ENCODE data around the gene C3orf52. TPM values are rescaled to one million over a fixed set of nuclear protein-coding genes. Genes with fewer than 3 reads are reported as not detected.

C3orf52 gene
- total and polyA plus RNA-seq, 7 donors: 0.36 to 17.4 (median 2.2) TPM

DNA sequence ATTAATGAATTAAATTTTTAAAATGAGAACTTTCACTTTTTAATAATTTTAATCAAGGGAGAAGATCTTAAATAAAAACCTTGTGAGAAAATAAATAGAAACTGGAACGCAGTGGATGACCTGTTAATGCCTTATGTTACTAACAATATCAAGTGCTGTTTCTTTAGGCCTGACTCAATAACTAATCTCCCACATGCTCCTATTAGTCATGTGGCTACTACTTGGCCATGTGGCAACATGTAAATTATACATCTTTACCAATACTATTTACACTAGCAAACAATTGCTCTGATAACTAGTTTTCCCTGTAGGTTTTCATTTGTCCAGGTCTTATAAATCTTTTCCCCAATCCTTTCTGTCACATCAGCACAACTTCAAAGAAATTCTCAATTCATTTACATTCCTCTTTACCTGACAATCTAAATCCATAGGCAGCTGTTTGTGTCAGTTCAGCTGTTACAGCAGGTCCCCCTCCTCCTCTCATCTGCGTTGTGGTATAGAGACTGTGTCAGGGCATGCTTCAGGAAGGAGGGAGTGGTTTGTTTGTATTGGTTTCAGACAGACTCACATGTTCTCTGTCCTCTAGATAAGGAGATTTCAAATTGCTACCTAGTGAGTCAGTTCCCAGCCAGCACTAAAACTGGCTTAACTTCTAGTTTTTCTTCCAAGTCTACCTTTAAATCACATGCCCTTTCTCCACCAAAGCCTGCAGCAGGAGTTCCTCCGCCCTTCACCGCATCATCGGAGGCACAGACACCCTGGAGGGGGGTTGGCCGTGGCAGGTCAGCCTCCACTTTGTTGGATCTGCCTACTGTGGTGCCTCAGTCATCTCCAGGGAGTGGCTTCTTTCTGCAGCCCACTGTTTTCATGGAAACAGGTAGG, 11.3 kb upstream of the C3orf52 start:
- 10 to 44% methylated on average over 6 of the region's 6 CpGs for WGBS, 2 donors
- H3K27ac ChIP-seq: no peak overlapping the region
- H3K36me3 ChIP-seq: no peaks in the 10 kb centered on the region

DNA sequence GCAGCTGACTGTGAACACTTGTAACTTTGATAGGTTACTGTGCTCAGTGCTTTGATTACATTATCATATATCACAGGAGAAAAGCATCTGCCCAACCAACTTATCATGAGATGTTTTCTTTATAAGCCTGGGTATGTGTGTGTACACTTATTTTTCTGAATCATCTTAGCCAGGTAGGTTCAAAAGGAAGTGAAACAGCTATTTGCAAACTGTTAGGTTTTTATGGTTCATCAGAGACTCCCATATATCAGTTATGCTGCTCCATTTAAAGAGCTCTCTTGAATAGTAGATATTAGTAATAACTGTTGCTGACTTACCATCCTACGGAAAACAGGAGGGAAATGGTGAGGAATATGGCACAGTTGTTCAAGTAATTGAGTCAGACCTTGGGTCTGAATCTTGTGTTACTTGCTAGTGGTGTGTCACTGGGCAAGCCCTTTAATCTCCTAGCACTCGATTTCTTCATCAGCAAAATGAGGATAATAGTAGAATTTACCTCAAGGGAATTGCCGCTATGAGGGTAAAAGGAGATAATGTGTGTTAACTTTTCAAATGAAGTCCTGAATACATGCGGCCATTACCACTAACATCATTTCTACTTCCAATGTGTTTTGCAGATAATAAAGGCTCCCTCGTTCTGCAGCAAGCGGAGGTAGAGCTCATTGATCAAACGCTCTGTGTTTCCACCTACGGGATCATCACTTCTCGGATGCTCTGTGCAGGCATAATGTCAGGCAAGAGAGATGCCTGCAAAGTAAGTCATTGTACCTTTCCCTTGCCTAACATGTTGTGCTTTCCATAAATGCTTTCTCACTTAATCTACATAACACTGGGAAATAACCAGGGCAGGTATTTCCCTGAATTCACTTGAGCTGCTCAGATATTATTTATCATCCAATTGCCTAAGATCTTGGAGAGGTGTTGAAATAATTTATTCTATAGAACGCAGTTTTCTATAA, 7.8 kb upstream of the C3orf52 start:
- DNase-seq: no peak
- H3K9me3 ChIP-seq: no peaks in the 10 kb centered on the region
- no peaks in the 10 kb centered on the region for H3K4me1 ChIP-seq
- no peaks in the 10 kb centered on the region for H3K27me3 ChIP-seq
- intact Hi-C loops (cut with DNase I): no loop called here
- no peaks in the 10 kb centered on the region for H3K36me3 ChIP-seq
- TF ChIP-seq EP300 (IDR thresholded peaks at IDR 0.05) (no peak), POLR2A (IDR thresholded peaks at IDR 0.05) (no peak), POLR2AphosphoS5 (IDR thresholded peaks at IDR 0.05) (no peak)
- TF ChIP-seq, protein P1, sequence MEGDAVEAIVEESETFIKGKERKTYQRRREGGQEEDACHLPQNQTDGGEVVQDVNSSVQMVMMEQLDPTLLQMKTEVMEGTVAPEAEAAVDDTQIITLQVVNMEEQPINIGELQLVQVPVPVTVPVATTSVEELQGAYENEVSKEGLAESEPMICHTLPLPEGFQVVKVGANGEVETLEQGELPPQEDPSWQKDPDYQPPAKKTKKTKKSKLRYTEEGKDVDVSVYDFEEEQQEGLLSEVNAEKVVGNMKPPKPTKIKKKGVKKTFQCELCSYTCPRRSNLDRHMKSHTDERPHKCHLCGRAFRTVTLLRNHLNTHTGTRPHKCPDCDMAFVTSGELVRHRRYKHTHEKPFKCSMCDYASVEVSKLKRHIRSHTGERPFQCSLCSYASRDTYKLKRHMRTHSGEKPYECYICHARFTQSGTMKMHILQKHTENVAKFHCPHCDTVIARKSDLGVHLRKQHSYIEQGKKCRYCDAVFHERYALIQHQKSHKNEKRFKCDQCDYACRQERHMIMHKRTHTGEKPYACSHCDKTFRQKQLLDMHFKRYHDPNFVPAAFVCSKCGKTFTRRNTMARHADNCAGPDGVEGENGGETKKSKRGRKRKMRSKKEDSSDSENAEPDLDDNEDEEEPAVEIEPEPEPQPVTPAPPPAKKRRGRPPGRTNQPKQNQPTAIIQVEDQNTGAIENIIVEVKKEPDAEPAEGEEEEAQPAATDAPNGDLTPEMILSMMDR (IDR thresholded peaks at IDR 0.05): no peak
- 86 to 92% methylated on average over 10 of the region's 10 CpGs for WGBS, 2 donors
- H3K27ac ChIP-seq: no peak overlapping the region
- H3K4me3 ChIP-seq: no peak overlapping the region

More for the DNA sequence above, 11.3 kb upstream of the C3orf52 start:
- Histone ChIP-seq H3K27me3 (no peaks in the 10 kb centered on the region), H3K4me1 (no peaks in the 10 kb centered on the region), H3K4me3 (no peak overlapping the region), H3K9me3 (no peaks in the 10 kb centered on the region)
- TF ChIP-seq POLR2A (IDR thresholded peaks at IDR 0.05) (no peak), POLR2AphosphoS5 (IDR thresholded peaks at IDR 0.05) (no peak), EP300 (IDR thresholded peaks at IDR 0.05) (no peak)
- TF ChIP-seq, protein P1 (IDR thresholded peaks at IDR 0.05): no peak
- DNase-seq: no peak
- intact Hi-C loops (cut with DNase I): no loop called here

DNA sequence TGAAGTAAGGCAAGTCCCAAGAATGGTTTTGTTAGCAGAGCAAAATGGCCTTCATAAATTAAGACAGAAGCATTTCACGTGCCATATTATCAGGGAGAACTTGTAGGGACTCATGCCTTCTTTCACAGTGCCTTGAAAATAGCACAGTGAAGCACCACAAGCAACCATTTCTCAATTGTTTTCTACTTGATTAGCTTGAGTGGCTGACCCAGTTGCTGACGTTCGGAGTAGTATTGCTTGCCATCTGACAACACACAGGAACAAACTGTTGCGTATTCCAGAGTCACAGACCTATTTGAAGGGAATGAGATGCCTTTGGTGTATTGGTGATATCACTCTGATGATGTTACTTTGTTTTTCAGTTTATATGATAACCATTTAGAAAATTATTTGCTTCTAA, 3.0 kb upstream of the C3orf52 start:
- H3K4me3 ChIP-seq: no peak overlapping the region
- H3K9me3 ChIP-seq: no peaks in the 10 kb centered on the region
- TF ChIP-seq EP300 (IDR thresholded peaks at IDR 0.05) (no peak), POLR2AphosphoS5 (IDR thresholded peaks at IDR 0.05) (no peak), POLR2A (IDR thresholded peaks at IDR 0.05) (no peak)
- TF ChIP-seq, protein P1 (IDR thresholded peaks at IDR 0.05): no peak
- H3K4me1 ChIP-seq: peaks cover 0 to 19% (median 10%) of the 10 kb centered on the region in 4 donors
- no peak for DNase-seq
- H3K27ac ChIP-seq: no peak overlapping the region
- 93 to 95% methylated on average over 4 of the region's 4 CpGs for WGBS, 2 donors
- no peaks in the 10 kb centered on the region for H3K36me3 ChIP-seq
- intact Hi-C loops (cut with DNase I): no loop called here
- no peaks in the 10 kb centered on the region for H3K27me3 ChIP-seq

DNA sequence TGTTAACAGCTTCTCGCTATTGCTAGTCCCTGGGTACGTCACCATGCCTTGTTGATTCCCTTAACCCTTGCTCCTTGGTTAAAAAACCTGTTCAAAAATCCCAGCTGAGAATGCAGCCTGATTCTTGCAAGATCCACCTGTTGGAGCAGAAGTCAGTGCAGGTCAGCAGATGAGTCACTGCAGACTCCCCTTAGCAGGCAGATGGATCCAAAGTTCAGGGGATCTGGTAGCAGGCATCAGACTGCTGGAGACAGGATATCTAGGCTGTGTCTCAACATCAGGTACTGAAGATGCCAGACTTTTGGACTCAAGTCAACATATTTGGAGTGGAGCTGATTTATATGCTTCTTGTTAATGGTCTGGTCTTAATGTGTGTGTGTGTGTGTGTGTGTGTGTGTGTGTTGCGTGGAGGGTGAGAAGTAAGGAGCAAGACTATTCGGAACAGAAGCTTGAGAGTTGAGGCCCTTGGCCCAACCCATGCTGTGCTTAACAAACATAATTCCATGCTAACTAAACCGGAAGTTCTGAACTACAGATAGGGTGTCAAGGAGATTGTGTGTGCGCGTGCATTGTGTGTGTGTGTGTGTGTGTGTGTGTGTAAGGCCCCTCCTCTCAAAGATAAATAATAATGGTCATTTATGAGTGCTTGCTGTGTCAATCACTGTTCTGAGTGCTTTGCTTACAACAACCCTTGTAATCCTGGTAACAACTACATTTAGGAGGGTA, 1.0 kb upstream of the C3orf52 start:
- DNase-seq: no peak
- no peak overlapping the region for H3K4me3 ChIP-seq
- no peaks in the 10 kb centered on the region for H3K27me3 ChIP-seq
- 37 to 79% methylated on average over 7 of the region's 7 CpGs for WGBS, 2 donors
- H3K4me1 ChIP-seq: peaks cover 0 to 19% (median 10%) of the 10 kb centered on the region in 4 donors
- no peaks in the 10 kb centered on the region for H3K9me3 ChIP-seq
- H3K27ac ChIP-seq: no peak overlapping the region
- intact Hi-C loops (cut with DNase I): no loop called here
- no peak for TF ChIP-seq EP300 (IDR thresholded peaks at IDR 0.05)
- H3K36me3 ChIP-seq: no peaks in the 10 kb centered on the region
